Activated CD8-positive, alpha-beta memory T cell treated with anti-CD3 and anti-CD28 coated beads, Interleukin-2, amount 50 U/mL, for 4 hours (primary cell): Measurements from ENCODE around the gene COL18A1.

Experiments
- DNase-seq: peaks from one replicate; pipeline ENCODE4 v3.0.0-alpha.2; 2020

Gene COL18A1

DNA sequence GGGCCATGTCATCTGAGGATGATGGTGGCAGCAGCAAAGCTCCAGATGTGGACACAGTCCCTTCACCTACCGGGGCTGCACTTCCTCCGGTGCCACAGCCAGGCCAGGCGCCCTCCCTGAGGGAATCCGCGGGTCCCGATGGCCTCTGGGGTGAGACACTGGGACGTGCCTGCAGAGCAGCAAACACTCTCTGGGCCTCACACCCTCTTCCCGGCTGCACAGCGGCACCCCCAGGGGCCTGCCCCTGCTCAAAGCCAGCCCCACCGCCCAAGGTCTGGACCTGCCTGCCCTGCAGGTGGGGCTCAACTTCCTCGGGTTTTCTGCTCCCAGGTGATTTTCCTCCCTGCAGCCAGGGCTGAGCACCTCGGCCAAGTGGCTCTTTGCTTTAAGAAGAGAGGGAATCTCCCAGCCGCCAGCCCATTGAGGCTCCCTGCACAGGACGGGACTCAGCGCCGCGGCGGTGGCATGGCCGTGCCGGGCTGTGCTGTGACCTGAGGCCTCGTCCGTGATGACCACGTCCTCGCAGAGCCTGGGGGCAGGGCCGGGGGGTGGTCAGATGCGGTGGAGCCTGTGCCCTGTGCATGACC is 21.3 kb upstream of the COL18A1 start:
- DNase-seq: no peak

DNA sequence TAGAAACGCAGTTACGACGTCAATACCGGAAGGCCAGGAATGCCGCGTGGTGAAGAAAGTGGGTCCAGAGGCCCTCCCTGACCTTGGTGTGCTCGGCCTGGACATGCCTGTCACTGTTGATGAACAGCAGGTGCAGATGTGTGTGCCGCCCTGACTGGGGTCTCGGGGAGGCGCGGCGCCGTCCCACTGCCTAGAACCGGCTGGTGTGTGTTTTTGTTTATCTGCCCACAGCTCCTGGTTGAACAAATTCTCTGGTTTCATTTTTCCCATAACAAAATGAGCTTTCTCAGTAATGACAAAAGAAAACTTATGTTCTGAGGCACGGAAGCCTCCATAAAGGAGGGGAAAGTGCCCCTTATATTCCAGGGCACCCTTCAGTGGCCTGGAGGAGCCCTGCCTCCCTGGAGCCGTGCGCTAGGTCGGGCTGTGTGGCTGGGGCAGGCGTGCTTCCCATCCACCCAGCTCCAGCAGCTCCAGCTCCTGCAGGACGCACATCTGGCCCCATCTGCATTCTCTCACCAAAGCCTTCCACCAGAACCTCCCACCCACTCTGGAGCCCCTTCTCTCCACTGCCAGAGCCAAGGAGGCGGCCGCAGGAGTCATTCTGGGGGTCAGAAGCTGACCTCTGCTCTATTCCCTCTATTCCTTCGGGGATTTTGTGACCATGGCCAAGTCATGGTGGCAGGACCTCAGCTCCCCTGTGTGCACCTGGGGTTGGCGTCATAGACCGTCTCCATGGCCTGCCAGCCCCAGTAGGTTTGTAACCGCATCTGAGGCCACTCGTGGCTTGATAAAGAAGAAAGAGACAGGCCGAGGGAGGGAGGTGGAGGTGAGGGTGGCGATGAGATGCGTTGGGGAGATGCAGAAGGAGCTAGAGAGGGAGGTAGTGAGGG is 20.1 kb upstream of the COL18A1 start:
- no peak for DNase-seq

DNA sequence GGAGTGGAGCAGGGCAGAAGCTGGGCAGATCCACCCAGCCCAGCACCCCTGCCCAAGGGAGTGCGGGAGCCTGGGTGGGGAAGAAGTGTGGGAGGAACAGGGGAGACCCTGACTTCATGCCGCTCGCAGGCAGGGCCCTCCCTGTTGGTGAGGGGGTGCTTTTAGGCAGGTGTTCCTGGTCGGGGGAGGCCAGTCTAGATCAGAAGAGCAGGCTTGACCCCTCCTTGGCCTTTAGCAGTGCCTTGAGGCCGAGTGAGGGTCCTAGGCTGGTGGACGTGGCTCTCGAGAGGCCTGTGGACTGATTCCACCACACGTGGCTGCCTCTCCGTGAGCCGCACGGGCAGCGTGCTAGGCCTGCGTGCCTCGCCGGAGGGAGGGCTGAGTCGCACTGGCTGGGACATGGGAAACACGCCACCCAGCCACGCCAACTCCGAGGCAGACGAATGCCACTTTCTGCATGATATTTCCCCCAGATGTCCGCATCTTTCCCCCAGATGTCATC is 19.4 kb upstream of the COL18A1 start:
- no peak for DNase-seq

DNA sequence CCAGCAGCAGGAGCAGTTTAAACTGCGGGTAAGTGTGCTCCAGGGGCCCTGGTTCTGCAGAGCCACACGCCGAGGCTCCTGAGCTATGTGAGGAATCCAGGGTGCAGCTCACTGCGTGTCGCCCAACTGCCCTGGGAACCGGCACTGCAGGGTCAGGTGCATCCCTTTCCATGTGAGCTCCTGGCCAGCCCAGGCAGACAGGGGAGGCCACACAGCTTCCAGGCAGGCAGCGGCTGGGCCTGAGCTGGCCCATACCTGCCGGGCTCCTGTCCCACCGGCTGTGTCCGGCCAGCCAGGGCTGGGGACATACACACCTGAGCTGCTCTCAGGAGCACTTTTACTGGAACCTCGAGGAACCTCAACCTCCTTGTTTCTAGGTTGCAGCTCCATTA is 18.6 kb upstream of the COL18A1 start:
- DNase-seq: no peak

GRCh38 chr21:45386728-45387371 is 18.1 kb upstream of the COL18A1 start:
- DNase-seq: no peak

GRCh38 chr21:45387506-45387905 is 17.5 kb upstream of the COL18A1 start:
- no peak for DNase-seq

DNA sequence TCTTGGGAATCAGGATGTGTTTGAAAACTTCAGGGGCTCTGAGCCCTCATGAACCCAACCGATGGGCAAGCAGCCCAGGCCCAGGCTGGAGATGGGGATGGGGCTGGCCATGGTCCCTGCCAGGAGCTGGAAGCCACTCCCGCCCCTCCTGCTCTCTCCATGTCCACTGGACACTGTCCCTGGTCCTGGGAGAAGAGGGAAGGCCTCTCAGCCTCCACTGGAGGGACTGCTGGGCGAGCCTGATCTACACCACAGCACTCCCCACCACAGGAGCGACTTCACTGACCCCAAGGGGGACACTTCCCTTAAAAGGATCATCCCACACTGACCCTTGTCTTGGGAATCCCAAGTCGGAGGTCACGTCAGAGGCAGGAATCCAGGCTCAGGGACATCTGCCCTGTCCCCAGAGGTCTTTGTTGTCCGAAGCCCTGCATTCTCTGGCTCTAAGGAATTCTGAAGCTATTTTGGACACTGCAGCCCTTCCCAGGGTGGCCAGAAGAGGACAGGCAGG is 16.9 kb upstream of the COL18A1 start:
- DNase-seq: no peak

- no peak for DNase-seq
Observed at GRCh38 chr21:45388611-45389296, 16.2 kb upstream of the COL18A1 start.

DNA sequence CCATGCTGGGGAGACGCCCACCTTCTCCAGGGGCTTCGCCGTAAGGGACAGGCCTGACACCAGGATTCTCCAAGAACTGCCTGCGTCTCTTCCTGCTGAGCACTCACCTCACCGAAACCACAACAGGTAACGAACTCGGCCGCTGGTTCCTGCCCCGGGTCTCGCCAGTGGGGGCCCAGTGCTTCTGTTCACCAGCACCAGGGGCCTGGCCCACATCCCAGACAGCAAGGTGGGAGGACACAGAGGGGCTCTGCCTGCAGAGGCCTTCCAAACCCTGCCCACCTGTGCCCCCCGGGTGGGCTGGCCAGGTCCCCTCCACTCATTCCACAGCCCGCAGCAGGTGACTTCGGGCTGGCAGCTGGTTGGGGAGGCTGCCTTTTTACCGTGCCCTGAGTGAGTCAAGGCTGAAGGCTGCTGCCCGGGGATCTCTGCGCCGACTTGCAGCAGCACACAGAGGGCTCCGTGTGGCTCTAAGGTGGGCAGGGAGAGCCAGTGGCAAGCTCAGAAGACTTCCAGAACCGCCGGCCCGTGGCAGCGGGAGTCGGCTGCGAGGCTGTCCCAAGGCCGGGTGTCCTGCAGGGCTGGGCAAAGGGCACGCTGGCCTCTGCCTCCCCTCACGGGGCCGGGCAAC is 14.7 kb upstream of the COL18A1 start:
- DNase-seq: no peak

- no peak for DNase-seq
Observed at GRCh38 chr21:45390831-45391742, 13.9 kb upstream of the COL18A1 start.

DNA sequence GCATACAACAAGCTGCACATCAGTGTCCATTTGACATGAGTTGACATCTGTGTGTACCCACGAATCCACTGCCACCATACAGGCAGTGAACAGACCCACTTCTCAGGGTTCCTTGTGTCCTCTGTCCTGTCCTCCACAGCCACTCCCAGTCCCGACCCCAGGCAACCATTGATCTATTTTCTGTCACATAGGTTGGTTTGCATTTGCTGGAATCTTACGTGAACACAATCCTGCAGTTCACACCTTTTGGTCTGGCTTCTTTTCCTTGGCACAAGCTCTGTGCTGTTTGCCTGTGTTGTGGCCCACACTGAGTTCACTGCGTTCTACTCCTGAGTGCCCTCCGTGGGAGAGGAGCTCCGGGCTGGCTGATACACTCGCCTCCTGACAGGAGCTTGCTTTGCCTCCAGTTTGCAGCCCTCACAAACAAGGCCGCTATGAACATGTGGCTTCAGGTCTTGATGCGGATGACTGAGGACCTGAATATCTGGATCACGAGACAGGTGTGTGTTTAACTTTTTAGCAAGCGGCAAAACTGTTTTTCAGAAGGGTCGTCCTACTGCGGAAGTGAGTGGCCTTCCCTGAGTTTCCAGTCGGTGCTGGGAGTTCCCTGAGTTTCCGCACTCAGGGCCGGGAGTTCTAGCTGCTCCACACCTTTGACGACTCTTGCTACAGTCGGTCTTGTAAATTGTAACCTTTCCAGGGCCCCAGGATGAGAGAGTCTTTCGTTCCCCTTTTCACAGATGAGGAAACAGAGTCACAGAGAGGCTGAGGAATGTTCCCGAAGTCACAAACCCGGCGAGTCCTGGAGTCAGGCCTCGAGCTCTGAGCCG is 13.0 kb upstream of the COL18A1 start:
- no peak for DNase-seq

GRCh38 chr21:45392573-45392971 is 12.4 kb upstream of the COL18A1 start:
- DNase-seq: no peak

DNA sequence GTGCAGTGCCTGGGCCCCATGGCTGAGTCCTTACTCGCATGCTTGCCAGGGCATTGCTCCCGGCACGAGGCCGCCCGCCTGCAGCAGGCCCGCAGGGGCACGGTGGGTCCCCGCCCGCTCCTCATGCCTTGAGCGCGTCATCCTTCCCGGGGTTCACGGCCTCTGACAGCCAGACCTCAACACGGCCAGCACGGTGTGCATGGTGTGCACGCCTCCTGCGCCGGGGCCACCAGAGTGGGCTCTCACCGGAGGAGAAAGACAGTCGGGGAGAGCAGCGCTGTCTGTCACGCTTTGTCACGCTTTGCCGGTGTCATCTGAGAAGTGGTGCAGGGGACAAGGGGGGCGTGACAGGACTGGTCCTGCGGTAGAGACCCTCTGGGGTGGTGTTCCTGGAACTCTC is 11.9 kb upstream of the COL18A1 start:
- DNase-seq: no peak

GRCh38 chr21:45393833-45394638 is 10.9 kb upstream of the COL18A1 start:
- DNase-seq: no peak

DNA sequence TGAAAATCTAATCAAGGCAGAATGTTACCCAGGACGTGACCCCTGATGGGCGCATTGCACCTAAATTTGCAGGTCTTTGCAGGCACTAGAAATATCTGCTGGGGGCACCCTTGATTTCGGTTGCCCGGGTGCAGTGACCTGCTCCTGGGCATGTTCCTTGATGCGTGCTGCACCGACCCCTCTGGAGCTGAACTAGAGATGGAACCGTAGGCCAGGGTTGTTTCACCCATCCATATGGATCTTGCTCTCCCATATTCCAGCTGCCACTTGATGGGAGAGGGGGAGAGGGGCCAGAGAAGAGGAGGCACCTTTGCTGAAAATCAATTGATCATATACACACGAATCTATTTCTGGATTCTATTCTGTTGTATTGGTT is 8.4 kb upstream of the COL18A1 start:
- no peak for DNase-seq

GRCh38 chr21:45397381-45397780 is 7.6 kb upstream of the COL18A1 start:
- no peak for DNase-seq

DNA sequence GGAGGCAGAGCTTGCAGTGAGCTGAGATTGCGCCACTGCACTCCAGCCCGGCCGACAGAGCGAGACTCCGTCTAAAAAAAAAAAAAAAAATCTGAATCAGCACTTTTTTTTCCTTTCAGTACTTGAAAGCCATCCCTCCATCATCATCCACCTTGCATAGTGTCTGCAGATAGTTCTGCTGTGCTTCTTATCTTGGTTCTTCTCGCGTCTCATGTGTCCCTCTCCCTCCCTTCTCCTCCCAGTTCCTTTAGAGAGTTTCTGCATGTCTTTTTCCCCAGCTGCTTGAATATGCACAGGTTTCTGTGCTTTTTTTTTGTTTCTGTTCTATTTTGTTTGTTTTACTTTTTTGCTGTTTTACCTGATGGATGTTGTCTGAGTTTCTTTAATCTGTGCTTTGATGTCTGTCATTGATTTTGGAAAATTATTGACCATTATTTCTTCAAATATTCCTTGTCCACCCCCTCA is 3.9 kb upstream of the COL18A1 start:
- no peak for DNase-seq

- no peak for DNase-seq
Observed at GRCh38 chr21:45401916-45402900, 2.8 kb upstream of the COL18A1 start.
